ENCODE results near the gene DNAJA4. TPM values are rescaled to one million over a fixed set of nuclear protein-coding genes. Genes with fewer than 3 reads are reported as not detected.

DNAJA4 gene
- polyA plus RNA-seq, 1 of the 3 experiments (the other 2 are of a cell fraction): 0.03 TPM

GRCh38 chr15:78325092-78325843 is 60.9 kb downstream of the DNAJA4 start:
- peaks cover 3 to 26% of the 10 kb centered on the region in 2 experiments; a peak in 2 of 4 replicates for H3K4me1 ChIP-seq (ENCODE audit: control insufficient read depth in 1 of 2, insufficient read depth in 2 of 2, low read depth in 1 of 2, low read length in 1 of 2)
- no peak for DNase-seq
- H3K79me2 ChIP-seq (ENCODE audit: insufficient read depth): no peaks in the 10 kb centered on the region
- no peaks in the 10 kb centered on the region for H3K9me2 ChIP-seq
- H3K27me3 ChIP-seq (ENCODE audit: insufficient read depth): no peaks in the 10 kb centered on the region
- no peak overlapping the region for H3K4me2 ChIP-seq
- H3K4me3 ChIP-seq (ENCODE audit: low read depth in 2 of 2, low read length in 1 of 2): no peak overlapping the region
- ChIA-PET POLR2A (no interaction called here), CTCF (interaction anchor here (1.2 to 31.8 kb wide), 5 partner anchors 8 to 83 kb away, joined by 3 to 772 read pairs (median 5); no protein-coding TSS in a partner anchor)
- H3K9ac ChIP-seq: no peak overlapping the region
- no peaks in the 10 kb centered on the region for H4K20me1 ChIP-seq (ENCODE audit: insufficient read depth)
- no peaks in the 10 kb centered on the region for H3K36me3 ChIP-seq (replicated peaks in 1 of 2; ENCODE audit: control insufficient read depth in 1 of 2, insufficient read depth in 2 of 2, low read length in 1 of 2)
- H2AFZ ChIP-seq (ENCODE audit: low read depth): no peak overlapping the region
- no peaks in the 10 kb centered on the region for H3F3A ChIP-seq (replicated peaks; ENCODE audit: insufficient read depth)
- H3K27ac ChIP-seq (ENCODE audit: low read depth in 2 of 2, low read length in 1 of 2): no peak overlapping the region
- WGBS (ENCODE audit: low lambda C conversion rate): 84% methylated on average over 7 of the region's 7 CpGs
- TF ChIP-seq MEF2A (IDR thresholded peaks at IDR 0.05; ENCODE audit: borderline replicate concordance, low read depth): no peak
- no peak for TF ChIP-seq TCF12 (IDR thresholded peaks at IDR 0.05)
- H3K9me3 ChIP-seq: no peaks in the 10 kb centered on the region

GRCh38 chr15:78327466-78327865 is 63.1 kb downstream of the DNAJA4 start:
- CTCF ChIA-PET: interaction anchor here (1.2 to 31.8 kb wide), 3 partner anchors 12 to 81 kb away, joined by 3 to 772 read pairs (median 12); no protein-coding TSS in a partner anchor
- 14% methylated on average over 1 of the region's 1 CpG for WGBS (ENCODE audit: low lambda C conversion rate)
- H3K9me2 ChIP-seq: no peaks in the 10 kb centered on the region
- POLR2A ChIA-PET: no interaction called here
- no peaks in the 10 kb centered on the region for H3K9me3 ChIP-seq
- no peak overlapping the region for H3K27ac ChIP-seq (ENCODE audit: low read depth in 2 of 2, low read length in 1 of 2)
- no peaks in the 10 kb centered on the region for H4K20me1 ChIP-seq (ENCODE audit: insufficient read depth)
- H3K79me2 ChIP-seq (ENCODE audit: insufficient read depth): no peaks in the 10 kb centered on the region
- no peak overlapping the region for H3K4me2 ChIP-seq
- H3K36me3 ChIP-seq (replicated peaks in 1 of 2; ENCODE audit: control insufficient read depth in 1 of 2, insufficient read depth in 2 of 2, low read length in 1 of 2): no peaks in the 10 kb centered on the region
- no peak for DNase-seq
- H3F3A ChIP-seq (replicated peaks; ENCODE audit: insufficient read depth): no peaks in the 10 kb centered on the region
- H3K9ac ChIP-seq: no peak overlapping the region
- TF ChIP-seq SIN3A (IDR thresholded peaks at IDR 0.05; ENCODE audit: borderline replicate concordance, low read depth, low read length): no peak
- TF ChIP-seq YY1 (IDR thresholded peaks at IDR 0.05; ENCODE audit: low read depth): no peak
- peaks cover 3 to 17% of the 10 kb centered on the region in 2 experiments; a peak in 2 of 4 replicates for H3K4me1 ChIP-seq (ENCODE audit: control insufficient read depth in 1 of 2, insufficient read depth in 2 of 2, low read depth in 1 of 2, low read length in 1 of 2)
- no peak overlapping the region for H3K4me3 ChIP-seq (ENCODE audit: low read depth in 2 of 2, low read length in 1 of 2)
- no peak overlapping the region for H2AFZ ChIP-seq (ENCODE audit: low read depth)
- H3K27me3 ChIP-seq (ENCODE audit: insufficient read depth): no peaks in the 10 kb centered on the region

- Histone ChIP-seq H3K27ac (ENCODE audit: low read depth in 2 of 2, low read length in 1 of 2) (no peak overlapping the region), H3K4me1 (ENCODE audit: control insufficient read depth in 1 of 2, insufficient read depth in 2 of 2, low read depth in 1 of 2, low read length in 1 of 2) (peaks cover 0 to 6% of the 10 kb centered on the region in 2 experiments; a peak in 1 of 4 replicates), H3K79me2 (ENCODE audit: insufficient read depth) (no peaks in the 10 kb centered on the region), H4K20me1 (ENCODE audit: insufficient read depth) (no peaks in the 10 kb centered on the region), H3F3A (replicated peaks; ENCODE audit: insufficient read depth) (no peaks in the 10 kb centered on the region), H3K36me3 (replicated peaks in 1 of 2; ENCODE audit: control insufficient read depth in 1 of 2, insufficient read depth in 2 of 2, low read length in 1 of 2) (no peaks in the 10 kb centered on the region), H3K9me2 (no peaks in the 10 kb centered on the region), H3K9ac (no peak overlapping the region), H2AFZ (ENCODE audit: low read depth) (no peak overlapping the region), H3K4me2 (no peak overlapping the region), H3K9me3 (no peaks in the 10 kb centered on the region), H3K27me3 (ENCODE audit: insufficient read depth) (no peaks in the 10 kb centered on the region; the same call in 1 of the 2 replicates), H3K4me3 (ENCODE audit: low read depth in 2 of 2, low read length in 1 of 2) (no peak overlapping the region)
- POLR2A ChIA-PET: no interaction called here
- CTCF ChIA-PET: interaction anchor here (0.9 to 1.1 kb wide), 4 partner anchors 8 to 86 kb away, joined by 3 to 4 read pairs (median 4); no protein-coding TSS in a partner anchor
- 40% methylated on average over 4 of the region's 4 CpGs for WGBS (ENCODE audit: low lambda C conversion rate)
- no peak for DNase-seq
- TF ChIP-seq RXRA (IDR thresholded peaks at IDR 0.05; ENCODE audit: borderline replicate concordance, low read depth): no peak
- no peak for TF ChIP-seq ELF1 (IDR thresholded peaks at IDR 0.05)
- TF ChIP-seq USF1 (IDR thresholded peaks at IDR 0.05; ENCODE audit: borderline replicate concordance, low read depth): no peak
- no peak for TF ChIP-seq RCOR1 (IDR thresholded peaks at IDR 0.05; ENCODE audit: low read length)
- TF ChIP-seq CHD2 (IDR thresholded peaks at IDR 0.05; ENCODE audit: low read length, partially characterized antibody): no peak
- TF ChIP-seq MAX (IDR thresholded peaks at IDR 0.05; ENCODE audit: low read depth): no peak
- TF ChIP-seq TCF12 (IDR thresholded peaks at IDR 0.05): no peak
- TF ChIP-seq YY1 (IDR thresholded peaks at IDR 0.05; ENCODE audit: low read depth): no peak
- no peak for TF ChIP-seq MXI1 (IDR thresholded peaks at IDR 0.05; ENCODE audit: low read depth, low read length)
- no peak for TF ChIP-seq RFX5 (IDR thresholded peaks at IDR 0.05; ENCODE audit: low read length)
- TF ChIP-seq NFIC (IDR thresholded peaks at IDR 0.05; ENCODE audit: borderline replicate concordance): no peak
- TF ChIP-seq POLR2AphosphoS5 (IDR thresholded peaks at IDR 0.05; ENCODE audit: low read depth, low read length): no peak
- no peak for TF ChIP-seq REST (IDR thresholded peaks at IDR 0.05; ENCODE audit: low read depth, low read length)
- TF ChIP-seq RAD21 (IDR thresholded peaks at IDR 0.05; ENCODE audit: low read length): no peak
- no peak for TF ChIP-seq TEAD4 (IDR thresholded peaks at IDR 0.05; ENCODE audit: borderline replicate concordance, insufficient read depth)
These were observed 65.3 kb downstream of the DNAJA4 start for GRCh38 chr15:78329625-78330024.
